ENCODE measurements around the gene RANBP17. TPM values are rescaled to one million over a fixed set of nuclear protein-coding genes. Genes with fewer than 3 reads are reported as not detected.
"Not testable (repeated sequence)": the region's sequence is repeated elsewhere in the genome, so short reads cannot be mapped to it uniquely, and the experiment has no call there.

The RANBP17 gene
- total and polyA plus RNA-seq, 2 donors (not counting 1 experiment from before 2014, with no cell fraction given), result not detected

GRCh38 chr5:170920196-170920595 lies 58.4 kb downstream of the RANBP17 start:
- ChIA-PET POLR2A (no interaction called here), CTCF (no interaction called here)
- TF ChIP-seq EZH2 (IDR thresholded peaks at IDR 0.05; ENCODE audit: borderline replicate concordance, insufficient read depth, low read depth, low read length, poor library complexity, severe bottlenecking) (no peak), CTCF (IDR thresholded peaks at IDR 0.05) (no peak)
- no peaks in the 10 kb centered on the region for H4K20me1 ChIP-seq (ENCODE audit: control insufficient read depth, insufficient read depth, low read length, poor library complexity, severe bottlenecking)
- WGBS (ENCODE audit: insufficient coverage), result no CpG with 5 or more reads among the region's 3 CpGs
- H3K27me3 Mint-ChIP-seq, result no peaks in the 10 kb centered on the region
- ATAC-seq (ENCODE audit: low read depth) (no peak), DNase-seq (no peak)
- no peaks in the 10 kb centered on the region for H3K27me3 ChIP-seq (replicated peaks in 1 of 4; ENCODE audit: control extremely low read depth in 1 of 4, control insufficient read depth in 3 of 4, insufficient read depth in 4 of 4, low read length in 3 of 4)
- peaks cover 0 to 4% (median 0%) of the 10 kb centered on the region in 3 donors for H3K9me3 ChIP-seq (ENCODE audit: control extremely low read depth in 1 of 3, control insufficient read depth in 2 of 3, insufficient read depth in 1 of 3, low read length in 2 of 3)
- no peak overlapping the region for H3K4me3 Mint-ChIP-seq
- H3K9me3 Mint-ChIP-seq (ENCODE audit: insufficient read depth), result no peaks in the 10 kb centered on the region
- no peak overlapping the region for H3K4me3 ChIP-seq (ENCODE audit: control extremely low read depth in 1 of 5, extremely low read depth in 1 of 5, insufficient read depth in 1 of 5, low read depth in 2 of 5, low read length in 4 of 5)
- no peak overlapping the region for H3K27ac Mint-ChIP-seq
- no peaks in the 10 kb centered on the region for H3K4me1 ChIP-seq (ENCODE audit: control insufficient read depth in 2 of 2, insufficient read depth in 2 of 2, low read length in 2 of 2)
- no peaks in the 10 kb centered on the region for H3K36me3 ChIP-seq (replicated peaks in 1 of 2; ENCODE audit: control extremely low read depth in 1 of 2, control insufficient read depth in 1 of 2, extremely low read depth in 1 of 2, insufficient read depth in 2 of 2, low read length in 1 of 2)
- no peaks in the 10 kb centered on the region for H3K79me2 ChIP-seq (ENCODE audit: control insufficient read depth, insufficient read depth, low read length)
- H3K27ac ChIP-seq (ENCODE audit: low read length in 2 of 2), result no peak overlapping the region
- no peak overlapping the region for H3K4me2 ChIP-seq (replicated peaks; ENCODE audit: low read depth, low read length, poor library complexity, severe bottlenecking)
- no peak overlapping the region for H3K9ac ChIP-seq (ENCODE audit: low read length)
- intact Hi-C loops (cut with micrococcal nuclease), result no loop called here
- H2AFZ ChIP-seq (ENCODE audit: insufficient read depth, low read depth, low read length, poor library complexity, severe bottlenecking), result no peak overlapping the region
- no peaks in the 10 kb centered on the region for H3K4me1 Mint-ChIP-seq

GRCh38 chr5:170922331-170922730 lies 60.5 kb downstream of the RANBP17 start:
- intact Hi-C loops (cut with micrococcal nuclease); H3K27ac Mint-ChIP-seq; H3K4me1 Mint-ChIP-seq; H3K27me3 Mint-ChIP-seq; H4K20me1 ChIP-seq (ENCODE audit: control insufficient read depth, insufficient read depth, low read length, poor library complexity, severe bottlenecking); H3K4me3 Mint-ChIP-seq; POLR2A ChIA-PET; H3K27ac ChIP-seq (ENCODE audit: low read length in 2 of 2); DNase-seq; H2AFZ ChIP-seq (ENCODE audit: insufficient read depth, low read depth, low read length, poor library complexity, severe bottlenecking); CTCF ChIA-PET; H3K4me2 ChIP-seq (replicated peaks; ENCODE audit: low read depth, low read length, poor library complexity, severe bottlenecking); H3K4me1 ChIP-seq (ENCODE audit: control insufficient read depth in 2 of 2, insufficient read depth in 2 of 2, low read length in 2 of 2); H3K4me3 ChIP-seq (ENCODE audit: control extremely low read depth in 1 of 5, extremely low read depth in 1 of 5, insufficient read depth in 1 of 5, low read depth in 2 of 5, low read length in 4 of 5); H3K9ac ChIP-seq (ENCODE audit: low read length); H3K27me3 ChIP-seq (replicated peaks in 1 of 4; ENCODE audit: control extremely low read depth in 1 of 4, control insufficient read depth in 3 of 4, insufficient read depth in 4 of 4, low read length in 3 of 4); H3K9me3 Mint-ChIP-seq (ENCODE audit: insufficient read depth); H3K36me3 ChIP-seq (replicated peaks in 1 of 2; ENCODE audit: control extremely low read depth in 1 of 2, control insufficient read depth in 1 of 2, extremely low read depth in 1 of 2, insufficient read depth in 2 of 2, low read length in 1 of 2); ATAC-seq (ENCODE audit: low read depth); H3K79me2 ChIP-seq (ENCODE audit: control insufficient read depth, insufficient read depth, low read length); H3K9me3 ChIP-seq (ENCODE audit: control extremely low read depth in 1 of 3, control insufficient read depth in 2 of 3, insufficient read depth in 1 of 3, low read length in 2 of 3): not testable (repeated sequence)
- 87% methylated on average over 10 of the region's 10 CpGs for WGBS (ENCODE audit: insufficient coverage)
